A673 (cell line): Measurements from ENCODE around the gene TMEM47.

Source experiments
- EZH2 ChIP-seq: fragments of 200-600 bp; sonication (generic); IDR thresholded peaks from 2 replicates; pipeline ENCODE4 v1.6.1; 2017; ENCODE audit warnings: borderline replicate concordance, low read depth, mild to moderate bottlenecking, mixed read lengths, antibody characterized with exemption, low read length; ENCODE audit not compliant: poor library complexity, severe bottlenecking
- TF ChIP-seq, protein P1 (sequence below): fragments of 300-800, 200-600 bp; sonication (generic); conservative IDR thresholded peaks from 2 replicates; pipeline ENCODE4 v1.5.1; 2017; ENCODE audit warnings: low read depth, mild to moderate bottlenecking, antibody characterized with exemption, low read length, moderate library complexity, mixed read lengths

DNA sequence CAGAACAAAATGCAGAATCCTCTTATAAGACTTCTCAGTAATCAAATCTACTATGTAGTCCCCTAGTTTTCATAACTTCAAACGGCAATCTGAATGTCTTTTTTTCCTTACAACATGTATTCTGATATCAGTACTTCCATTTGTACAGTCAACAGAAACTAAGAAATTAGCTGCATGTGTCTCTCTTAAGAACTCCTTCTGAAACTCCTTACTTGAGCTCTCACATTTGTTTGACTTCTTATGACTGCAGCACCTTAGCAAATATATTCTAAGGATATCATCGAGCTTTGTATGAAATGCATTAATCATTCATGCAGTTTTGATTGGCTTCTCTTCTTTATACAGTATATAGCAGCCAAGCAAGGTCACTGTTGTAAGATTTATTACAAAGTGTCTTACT is 77.0 kb downstream of the TMEM47 start:
- TF ChIP-seq, protein P1, sequence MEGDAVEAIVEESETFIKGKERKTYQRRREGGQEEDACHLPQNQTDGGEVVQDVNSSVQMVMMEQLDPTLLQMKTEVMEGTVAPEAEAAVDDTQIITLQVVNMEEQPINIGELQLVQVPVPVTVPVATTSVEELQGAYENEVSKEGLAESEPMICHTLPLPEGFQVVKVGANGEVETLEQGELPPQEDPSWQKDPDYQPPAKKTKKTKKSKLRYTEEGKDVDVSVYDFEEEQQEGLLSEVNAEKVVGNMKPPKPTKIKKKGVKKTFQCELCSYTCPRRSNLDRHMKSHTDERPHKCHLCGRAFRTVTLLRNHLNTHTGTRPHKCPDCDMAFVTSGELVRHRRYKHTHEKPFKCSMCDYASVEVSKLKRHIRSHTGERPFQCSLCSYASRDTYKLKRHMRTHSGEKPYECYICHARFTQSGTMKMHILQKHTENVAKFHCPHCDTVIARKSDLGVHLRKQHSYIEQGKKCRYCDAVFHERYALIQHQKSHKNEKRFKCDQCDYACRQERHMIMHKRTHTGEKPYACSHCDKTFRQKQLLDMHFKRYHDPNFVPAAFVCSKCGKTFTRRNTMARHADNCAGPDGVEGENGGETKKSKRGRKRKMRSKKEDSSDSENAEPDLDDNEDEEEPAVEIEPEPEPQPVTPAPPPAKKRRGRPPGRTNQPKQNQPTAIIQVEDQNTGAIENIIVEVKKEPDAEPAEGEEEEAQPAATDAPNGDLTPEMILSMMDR, result no peak
- no peak for TF ChIP-seq EZH2
